HepG2 (cell line): ENCODE data around the gene ADAM8. TPM values are rescaled to one million over a fixed set of nuclear protein-coding genes. Genes with fewer than 3 reads are reported as not detected.
A peak's percentile ranks its signal among the peaks of the same experiment; 100 is the strongest.

Experiments used
- ARID5B ChIP-seq: IDR thresholded peaks from 2 replicates; pipeline ENCODE4 v1.4.0; 2020; ENCODE audit warnings: mild to moderate bottlenecking, missing genetic modification reagents
- E2F2 ChIP-seq: sonication (generic); formaldehyde crosslinking; IDR thresholded peaks from 2 replicates; pipeline ENCODE4 v1.4.0; 2020; ENCODE audit warnings: missing genetic modification reagents, borderline replicate concordance
- FOXP1 ChIP-seq, 2 experiments: fragments of 450-650 bp in 1 of 2; IDR thresholded peaks; 2 replicates each; pipeline ENCODE4 v1.6.1; 2017 to 2018; ENCODE audit warnings: antibody characterized with exemption in 1 of 2
- HMGXB3 ChIP-seq: sonication (generic); formaldehyde crosslinking; IDR thresholded peaks from 2 replicates; pipeline ENCODE4 v1.4.0; 2020; ENCODE audit warnings: missing genetic modification reagents, borderline replicate concordance
- KAT8 ChIP-seq: IDR thresholded peaks from 2 replicates; pipeline ENCODE4 v1.6.1; 2016; ENCODE audit warnings: missing genetic modification reagents, missing compliant biosample characterization
- MEIS1 ChIP-seq: sonication (generic); formaldehyde crosslinking; IDR thresholded peaks from 2 replicates; pipeline ENCODE4 v1.9.0; 2021; ENCODE audit warnings: mild to moderate bottlenecking, missing genetic modification reagents, moderate library complexity, borderline replicate concordance
- NAIF1 ChIP-seq: sonication (generic); formaldehyde crosslinking; IDR thresholded peaks from 2 replicates; pipeline ENCODE4 v1.5.0; 2020; ENCODE audit warnings: mild to moderate bottlenecking, missing genetic modification reagents, borderline replicate concordance
- NCOA2 ChIP-seq: sonication (generic); formaldehyde crosslinking; IDR thresholded peaks from 2 replicates; pipeline ENCODE4 v1.8.0; 2022; ENCODE audit warnings: inconsistent platforms
- PAX8 ChIP-seq: sonication (generic); formaldehyde crosslinking; IDR thresholded peaks from 2 replicates; pipeline ENCODE4 v1.8.0; 2022; ENCODE audit warnings: mild to moderate bottlenecking, missing genetic modification reagents, borderline replicate concordance
- RAD51 ChIP-seq: fragments of 450-650 bp; IDR thresholded peaks from 2 replicates; pipeline ENCODE4 v1.6.1; 2016; ENCODE audit warnings: borderline replicate concordance
- ZFP90 ChIP-seq: sonication (generic); formaldehyde crosslinking; IDR thresholded peaks from 2 replicates; pipeline ENCODE4 v1.8.0; 2022; ENCODE audit warnings: missing genetic modification reagents, mild to moderate bottlenecking, inconsistent platforms, borderline replicate concordance
- ZFX ChIP-seq: sonication (generic); formaldehyde crosslinking; IDR thresholded peaks from 2 replicates; pipeline ENCODE4 v1.4.0; 2020; ENCODE audit warnings: mild to moderate bottlenecking, low read depth, missing genetic modification reagents, moderate library complexity
- ZGPAT ChIP-seq: IDR thresholded peaks from 2 replicates; pipeline ENCODE4 v1.6.1; 2016; ENCODE audit warnings: mild to moderate bottlenecking
- ZMAT3 ChIP-seq: sonication (generic); formaldehyde crosslinking; conservative IDR thresholded peaks from 2 replicates; pipeline ENCODE4 v1.7.0; 2021; ENCODE audit warnings: missing genetic modification reagents
- ZNF10 ChIP-seq: sonication (generic); formaldehyde crosslinking; IDR thresholded peaks from 2 replicates; pipeline ENCODE4 v1.4.0; 2020; ENCODE audit warnings: mild to moderate bottlenecking, low read depth, missing genetic modification reagents, borderline replicate concordance
- ZNF234 ChIP-seq: sonication (generic); formaldehyde crosslinking; conservative IDR thresholded peaks from 2 replicates; pipeline ENCODE4 v1.5.1; 2020; ENCODE audit warnings: mild to moderate bottlenecking, missing genetic modification reagents
- ZNF282 ChIP-seq: fragments of 450-650 bp; IDR thresholded peaks from 2 replicates; pipeline ENCODE4 v1.6.1; 2018; ENCODE audit not compliant: partially characterized antibody
- ZNF775 ChIP-seq: sonication (generic); formaldehyde crosslinking; IDR thresholded peaks from 2 replicates; pipeline ENCODE4 v1.4.0; 2020; ENCODE audit warnings: missing genetic modification reagents, mild to moderate bottlenecking, moderate library complexity, borderline replicate concordance
- ZSCAN29 ChIP-seq: sonication (generic); formaldehyde crosslinking; conservative IDR thresholded peaks from 2 replicates; pipeline ENCODE4 v1.4.0; 2020; ENCODE audit warnings: mild to moderate bottlenecking, missing genetic modification reagents
- polyA plus RNA-seq, 8 experiments: library from polyadenylated mRNA; depleted of rRNA in 3 of 8; stranded (reverse) in 7 of 8; unstranded in 1 of 8; fragments of >200 nt; fragmentation: Illumina TruSeq in 4 of 8; extraction: Trizol in 4 of 8; gene quantifications; 2 replicates each; pipeline versions ENCODE4 v1.2.1 to v1.2.3, GENCODE V29; 2011 to 2016; ENCODE audit warnings: low read depth in 4 of 8, missing spikeins in 1 of 8, mixed read lengths in 1 of 8; ENCODE audit not compliant: insufficient read depth in 1 of 8
- total RNA-seq, 5 experiments: library from RNA; depleted of rRNA; stranded (reverse); fragments of >200 nt; fragmentation: Illumina TruSeq; extraction: Trizol; gene quantifications; 2 replicates each; pipeline ENCODE4 v1.2.3, GENCODE V29; 2016; ENCODE audit warnings: low read depth in 1 of 5

Gene ADAM8
- total and polyA plus RNA-seq, 2 of the 13 experiments (the other 11 are each of a cell fraction or from before 2014, with no cell fraction given): 0.24 to 0.93 TPM

GRCh38 chr10:133261726-133262325 is 14.8 kb downstream of the ADAM8 start (continued):
- TF ChIP-seq HMGXB3 (CRISPR knock-in tag): no peak
- TF ChIP-seq ARID5B (CRISPR knock-in tag): no peak
- TF ChIP-seq MEIS1 (CRISPR knock-in tag): no peak
- TF ChIP-seq ZFP90 (CRISPR knock-in tag): no peak
- TF ChIP-seq ZSCAN29: no peak
- no peak for TF ChIP-seq FOXP1 (IDR thresholded peaks at IDR 0.05)
- TF ChIP-seq FOXP1 (CRISPR knock-in tag; IDR thresholded peaks at IDR 0.05): no peak
- no peak for TF ChIP-seq PAX8 (CRISPR knock-in tag)
- TF ChIP-seq ZFX (CRISPR knock-in tag): peak; percentile 66
- TF ChIP-seq NAIF1 (CRISPR knock-in tag): no peak
- no peak for TF ChIP-seq ZNF234 (CRISPR knock-in tag)
- TF ChIP-seq NCOA2 (CRISPR knock-in tag): no peak
- TF ChIP-seq KAT8: no peak
- TF ChIP-seq ZNF282: no peak
- no peak for TF ChIP-seq ZNF775 (CRISPR knock-in tag)
- no peak for TF ChIP-seq ZGPAT (CRISPR knock-in tag)
- TF ChIP-seq RAD51: no peak
- TF ChIP-seq ZMAT3 (CRISPR knock-in tag): no peak
- TF ChIP-seq ZNF10: no peak
- no peak for TF ChIP-seq E2F2
